Endothelial cell of umbilical vein (primary cell): ENCODE data around the gene ABCG5. TPM values are rescaled to one million over a fixed set of nuclear protein-coding genes. Genes with fewer than 3 reads are reported as not detected.

Source experiments
- BruUV-seq: library from RNA; stranded (reverse); fragments of 400-500 nt; replicated peaks from 2 replicates; lab custom pipeline; 2021; lab: Mats Ljungman, UMichigan
- CTCF ChIA-PET: fragments of 300-600, 350-600 bp; sonication (Branson Sonifier 250); formaldehyde crosslinking; loops from one replicate; lab custom pipeline; 2021; ENCODE audit warnings: antibody characterized with exemption, inconsistent platforms; lab: Charles Lee
- POLR2A ChIA-PET: fragments of 300-600, 350-600 bp; sonication (Branson Sonifier 250); formaldehyde crosslinking; loops from one replicate; lab custom pipeline; 2021; ENCODE audit warnings: antibody characterized with exemption, inconsistent platforms; lab: Charles Lee
- DNase-seq: peaks from one replicate; pipeline ENCODE4 v3.0.0-alpha.2; 2011; ENCODE audit warnings: low read depth, low spot score
- FAIRE-seq: peaks from 2 replicates; lab custom pipeline; 2011; peaks lifted over from hg19 to GRCh38; lab: Jason Lieb, UNC
- H2AFZ ChIP-seq: 2 replicates; pipeline ENCODE4 v1.6.0; 2012; ENCODE audit warnings: low read depth, low read length, control low read depth, inconsistent platforms
- H3K27ac ChIP-seq: 2 replicates; pipeline ENCODE4 v1.5.1; 2011; ENCODE audit warnings: low read depth, mild to moderate bottlenecking, control low read depth, low read length, moderate library complexity; ENCODE audit not compliant: insufficient read depth
- H3K27me3 ChIP-seq, 2 experiments: 2 replicates each; pipeline versions ENCODE4 v1.6.0 to v1.6.1; 2011; ENCODE audit warnings: low read length in 2 of 2, mixed read lengths in 1 of 2; ENCODE audit not compliant: control insufficient read depth in 2 of 2, insufficient read depth in 2 of 2
- H3K36me3 ChIP-seq, 2 experiments: 2 replicates in 1 of 2; 3 replicates in 1 of 2; pipeline ENCODE4 v1.5.1; 2011; ENCODE audit warnings: low read length in 2 of 2, mild to moderate bottlenecking in 1 of 2, moderate library complexity in 1 of 2; ENCODE audit not compliant: control insufficient read depth in 2 of 2, insufficient read depth in 2 of 2; ENCODE audit errors: extremely low read depth in 1 of 2
- H3K4me1 ChIP-seq: 3 replicates; pipeline ENCODE4 v1.5.1; 2011; ENCODE audit warnings: mild to moderate bottlenecking, low read length; ENCODE audit not compliant: control insufficient read depth, insufficient read depth; ENCODE audit errors: extremely low read depth
- H3K4me2 ChIP-seq: 2 replicates; pipeline ENCODE4 v1.6.1; 2011; ENCODE audit warnings: low read length, control low read depth, mixed read lengths; ENCODE audit not compliant: insufficient read depth
- H3K4me3 ChIP-seq, 3 experiments: fragments of 200-600 bp in 1 of 3; sonication (generic), shearing (Covaris generic) in 1 of 3; replicated peaks in 1 of 3; 2 replicates each; pipeline ENCODE4 v1.5.1; 2011 to 2016; ENCODE audit warnings: control low read depth in 3 of 3, low read length in 3 of 3, mild to moderate bottlenecking in 2 of 3, inconsistent platforms in 1 of 3, low read depth in 1 of 3, moderate library complexity in 1 of 3; ENCODE audit not compliant: insufficient read depth in 1 of 3
- H3K79me2 ChIP-seq: 2 replicates; pipeline ENCODE4 v1.6.0; 2012; ENCODE audit warnings: low read length, inconsistent platforms; ENCODE audit not compliant: control insufficient read depth, insufficient read depth
- H3K9ac ChIP-seq: replicated peaks from 2 replicates; pipeline ENCODE3; 2011; ENCODE audit warnings: low read length, control low read depth; ENCODE audit not compliant: insufficient read depth; ENCODE audit errors: extremely low read depth
- H3K9me1 ChIP-seq: replicated peaks from 3 replicates; pipeline ENCODE4 v1.6.0; 2011; ENCODE audit warnings: mild to moderate bottlenecking, low read length; ENCODE audit not compliant: control insufficient read depth, insufficient read depth; ENCODE audit errors: extremely low read depth
- H3K9me3 ChIP-seq: replicated peaks from 2 replicates; pipeline ENCODE4 v1.5.1; 2012; ENCODE audit warnings: low read length, inconsistent platforms; ENCODE audit not compliant: control insufficient read depth, insufficient read depth
- H4K20me1 ChIP-seq: replicated peaks from 2 replicates; pipeline ENCODE3; 2011; ENCODE audit warnings: mild to moderate bottlenecking, low read length; ENCODE audit not compliant: control insufficient read depth, insufficient read depth; ENCODE audit errors: extremely low read depth
- CTCF ChIP-seq, 2 donors: IDR thresholded peaks; 1 replicate in 1 of 2; 2 replicates in 1 of 2; pipeline ENCODE4 v1.5.1; 2011; ENCODE audit warnings: low read length in 2 of 2, mild to moderate bottlenecking in 2 of 2, moderate library complexity in 2 of 2, control low read depth in 1 of 2, inconsistent platforms in 1 of 2, low read depth in 1 of 2; ENCODE audit not compliant: insufficient read depth in 1 of 2; ENCODE audit errors: extremely low read depth in 1 of 2
- EZH2 ChIP-seq: IDR thresholded peaks from 2 replicates; pipeline ENCODE4 v1.6.1; 2012; ENCODE audit warnings: borderline replicate concordance, low read depth, mild to moderate bottlenecking, moderate library complexity, low read length, inconsistent platforms; ENCODE audit not compliant: severe bottlenecking
- FOS ChIP-seq: IDR thresholded peaks from 2 replicates; pipeline ENCODE4 v1.6.1; 2011; ENCODE audit warnings: mild to moderate bottlenecking, low read length, moderate library complexity, borderline replicate concordance; ENCODE audit not compliant: insufficient read depth
- GATA2 ChIP-seq: IDR thresholded peaks from 2 replicates; pipeline ENCODE4 v1.7.0; 2011; ENCODE audit warnings: low read depth, mild to moderate bottlenecking, moderate library complexity, mixed read lengths, low read length; ENCODE audit not compliant: insufficient read length, insufficient read depth
- JUN ChIP-seq: IDR thresholded peaks from 2 replicates; pipeline ENCODE4 v1.6.1; 2011; ENCODE audit warnings: borderline replicate concordance, low read depth; ENCODE audit not compliant: insufficient read length, insufficient read depth
- MAX ChIP-seq: IDR thresholded peaks from 2 replicates; pipeline ENCODE4 v1.6.1; 2011; ENCODE audit not compliant: insufficient read depth, insufficient read length
- MYC ChIP-seq: IDR thresholded peaks from one replicate; pipeline ENCODE4 v1.6.1; 2011; ENCODE audit warnings: mild to moderate bottlenecking, low read depth, low read length
- POLR2A ChIP-seq: IDR thresholded peaks from 2 replicates; pipeline ENCODE4 v1.6.1; 2012; ENCODE audit warnings: low read depth, mild to moderate bottlenecking, control low read depth, low read length
- POLR2AphosphoS5 ChIP-seq: IDR thresholded peaks from 2 replicates; pipeline ENCODE4 v1.6.1; 2012; ENCODE audit warnings: low read depth, mild to moderate bottlenecking, control low read depth, low read length, moderate library complexity; ENCODE audit not compliant: insufficient read depth
- dilution Hi-C: fragments of 300-500 bp; cut with MboI; formaldehyde crosslinking; loops from one replicate; pipeline ENCODE4 v1.15.0; 2019; ENCODE audit warnings: low sequenced_read_pairs; ENCODE audit not compliant: extremely low pct_ligation_motif_present
- intact Hi-C: fragments of 100-400 bp; cut with micrococcal nuclease; formaldehyde crosslinking; loops from one replicate; pipeline ENCODE4 v1.10.0; 2022
- polyA plus RNA-seq, 4 experiments: library from polyadenylated mRNA; depleted of rRNA in 3 of 4; stranded (reverse) in 3 of 4; unstranded in 1 of 4; fragments of >200 nt; gene quantifications; 2 replicates each; pipeline versions ENCODE4 v1.2.1 to v1.2.3, GENCODE V29; 2011 to 2012; ENCODE audit warnings: missing spikeins in 1 of 4
- total RNA-seq: library from RNA; stranded (reverse); gene quantifications from 2 replicates; pipeline ENCODE4 v1.2.3, GENCODE V29; 2021

ABCG5 gene
- total and polyA plus RNA-seq, 2 donors (not counting 3 experiments of a cell fraction or from before 2014, with no cell fraction given): not detected

GRCh38 chr2:43802135-43802534 lies 36.5 kb downstream of the ABCG5 start:
- no peak for FAIRE-seq
- H3K4me2 ChIP-seq: no peak overlapping the region
- H3K27me3 ChIP-seq: no peaks in the 10 kb centered on the region
- H2AFZ ChIP-seq: no peak overlapping the region
- H4K20me1 ChIP-seq: no peaks in the 10 kb centered on the region
- TF ChIP-seq GATA2 (no peak), FOS (no peak), MYC (no peak), CTCF (IDR thresholded peaks at IDR 0.05; ENCODE audit: extremely low read depth in 1 of 2, insufficient read depth in 1 of 2, low read depth in 1 of 2, low read length in 2 of 2) (no peak), POLR2A (no peak), JUN (no peak), EZH2 (no peak), MAX (no peak), POLR2AphosphoS5 (no peak)
- no peaks in the 10 kb centered on the region for H3K9me1 ChIP-seq
- dilution Hi-C loops: no loop called here
- BruUV-seq: no TSS peak
- no peaks in the 10 kb centered on the region for H3K9me3 ChIP-seq
- no peaks in the 10 kb centered on the region for H3K79me2 ChIP-seq
- CTCF ChIA-PET: interaction anchor here (0.8 kb wide), 1 partner anchor 28 kb away, joined by 3 read pairs; the partner anchor contains the start of gene DYNC2LI1
- no peak overlapping the region for H3K9ac ChIP-seq
- H3K27ac ChIP-seq: no peak overlapping the region
- POLR2A ChIA-PET: no interaction called here
- no peaks in the 10 kb centered on the region for H3K4me1 ChIP-seq
- no peak for DNase-seq
- H3K36me3 ChIP-seq: no peaks in the 10 kb centered on the region
- no peak overlapping the region for H3K4me3 ChIP-seq
- intact Hi-C loops: no loop called here
